NCI-H526 treated with DMSO at 0.1 percent for 48 hours (cell line): Measurements from ENCODE around the gene CD58.
"Not testable (repeated sequence)": the region's sequence is repeated elsewhere in the genome, so short reads cannot be mapped to it uniquely, and the experiment has no call there.

Experiments
- DNase-seq: peaks from one replicate; lab custom pipeline; 2025; lab: John Stamatoyannopoulos, UW

Gene CD58

DNA sequence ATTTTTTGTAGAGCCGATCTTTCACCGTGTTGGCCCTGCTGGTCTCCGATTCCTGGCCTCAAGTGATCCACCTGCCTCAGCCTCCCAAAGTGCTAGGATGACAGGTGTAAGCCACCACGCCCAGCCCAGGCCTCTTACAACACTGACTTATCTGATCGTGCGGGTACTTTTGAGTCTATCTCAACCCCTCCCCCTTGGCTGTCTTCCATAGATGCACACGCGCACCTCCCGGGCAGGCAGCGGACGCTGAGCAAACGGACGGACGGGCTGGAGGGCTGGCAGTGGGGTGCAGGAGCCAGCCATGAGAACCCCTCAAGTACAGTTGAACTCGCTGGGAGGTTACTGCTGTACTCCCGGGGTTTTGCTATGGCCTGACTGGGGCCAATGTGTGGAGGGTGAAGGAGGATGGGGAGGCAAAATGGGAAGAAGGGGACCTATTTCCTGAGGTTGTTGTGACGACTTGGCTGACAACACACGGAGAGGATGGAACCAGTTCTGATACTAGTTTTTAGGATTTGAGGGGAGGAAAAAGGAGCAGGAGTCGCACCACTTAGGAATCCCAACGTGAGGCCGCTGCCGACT is 959 bp downstream of the CD58 start:
- no peak for DNase-seq

DNA sequence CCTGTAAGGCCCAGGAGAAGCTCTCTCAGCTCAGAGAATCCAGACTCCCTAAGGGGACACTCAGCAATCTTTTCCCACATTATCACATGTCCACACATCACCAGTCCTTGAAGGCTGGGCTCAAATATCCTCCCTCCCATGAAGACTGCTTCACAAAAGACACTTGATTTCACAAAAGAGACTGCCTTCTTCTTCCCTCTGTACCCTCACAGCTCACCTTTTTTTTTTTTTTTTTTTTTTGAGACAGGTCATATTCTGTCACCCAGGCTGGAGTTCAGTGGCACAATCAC is 1.5 kb downstream of the CD58 start:
- DNase-seq, result no peak

DNA sequence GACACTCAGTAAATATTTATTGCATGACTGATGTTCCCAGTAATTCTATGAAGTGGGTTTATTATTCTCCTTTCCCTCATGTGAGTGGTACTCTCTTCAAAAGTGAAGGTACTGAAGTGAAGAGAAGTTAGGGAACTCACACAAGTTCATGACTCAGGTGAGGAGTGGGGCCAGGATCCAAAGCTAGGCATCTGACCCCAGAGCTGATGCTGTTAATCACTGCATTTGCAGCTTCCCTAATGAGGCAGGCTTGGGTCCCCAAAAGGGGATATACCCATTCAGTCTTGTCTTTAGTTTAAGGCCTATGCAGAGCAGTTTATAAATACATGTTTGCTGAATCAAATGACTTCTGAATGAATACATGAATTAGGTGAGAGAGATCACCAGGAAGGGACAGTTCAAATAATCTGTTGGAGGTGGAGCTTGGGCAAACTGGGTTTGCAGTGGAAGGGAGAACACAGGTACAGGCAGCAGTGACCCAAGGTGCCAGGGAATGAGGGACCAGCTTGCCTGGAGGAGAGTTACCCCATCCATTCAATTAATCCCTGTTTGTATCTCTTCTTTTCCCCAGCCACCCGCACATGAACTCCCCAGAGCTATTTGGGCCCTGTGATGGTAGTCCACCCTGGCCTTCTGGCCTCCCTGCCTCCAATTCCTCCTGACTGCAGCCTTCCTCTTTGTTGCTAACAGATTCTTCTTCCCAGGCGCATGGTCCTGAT is 2.0 kb downstream of the CD58 start:
- DNase-seq, result no peak

GRCh38 chr1:116567790-116568661 is 2.8 kb downstream of the CD58 start:
- no peak for DNase-seq

DNA sequence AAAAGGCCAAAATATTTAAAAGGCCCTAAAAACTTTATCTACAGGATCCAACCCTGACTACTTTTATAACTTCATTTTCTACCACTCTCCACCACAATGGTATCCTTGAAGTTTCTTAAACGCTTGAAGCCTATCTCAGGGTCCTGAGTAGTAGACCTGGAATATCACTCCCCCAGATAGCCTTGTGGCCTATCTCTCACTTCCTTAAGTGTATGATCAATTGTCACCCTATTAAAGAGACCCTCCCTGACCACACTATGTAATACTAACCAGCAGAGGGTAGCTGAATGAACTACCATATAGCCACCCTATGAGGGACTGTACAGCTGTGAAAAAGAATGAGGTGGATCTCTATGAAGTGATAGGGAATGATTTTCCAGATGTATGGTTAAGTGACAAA is 5.6 kb downstream of the CD58 start:
- no peak for DNase-seq

DNA sequence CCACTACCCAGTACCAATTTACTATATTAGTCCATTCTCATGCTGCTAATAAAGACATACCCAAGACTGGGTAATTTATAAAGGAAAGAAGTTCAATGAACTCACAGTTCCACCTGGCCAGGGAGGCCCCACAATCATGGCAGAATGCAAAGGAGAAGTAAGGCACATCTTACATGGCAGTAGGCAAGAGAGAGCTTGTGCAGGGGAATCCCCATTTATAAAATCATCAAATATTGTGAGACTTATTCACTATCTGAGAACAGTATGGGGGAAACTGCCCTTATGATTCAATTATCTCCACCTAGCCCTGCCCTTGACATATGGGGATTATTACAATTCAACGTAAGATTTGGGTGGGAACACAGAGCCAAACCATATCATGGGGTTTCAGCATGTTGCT is 6.4 kb downstream of the CD58 start:
- no peak for DNase-seq

GRCh38 chr1:116562465-116562864 is 8.4 kb downstream of the CD58 start:
- not testable (repeated sequence) for DNase-seq

DNA sequence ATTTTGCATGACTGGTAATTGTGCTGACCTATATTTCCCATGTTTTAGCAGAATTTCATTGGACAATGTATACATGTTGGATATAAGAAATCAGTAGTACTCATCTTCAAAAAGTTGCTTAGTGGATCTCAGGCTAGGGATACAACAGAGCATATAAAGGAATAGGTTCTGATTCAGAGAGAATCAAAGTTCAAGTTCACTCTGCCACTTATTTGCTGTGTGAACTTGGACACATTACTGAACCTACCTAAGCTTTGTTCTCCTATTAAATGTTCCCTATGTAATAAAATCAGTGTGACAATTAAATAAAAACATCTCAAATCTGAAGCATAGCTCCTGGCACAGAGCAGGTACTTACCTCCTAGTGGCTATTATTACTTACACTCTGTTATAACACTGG is 9.3 kb downstream of the CD58 start:
- no peak for DNase-seq

DNA sequence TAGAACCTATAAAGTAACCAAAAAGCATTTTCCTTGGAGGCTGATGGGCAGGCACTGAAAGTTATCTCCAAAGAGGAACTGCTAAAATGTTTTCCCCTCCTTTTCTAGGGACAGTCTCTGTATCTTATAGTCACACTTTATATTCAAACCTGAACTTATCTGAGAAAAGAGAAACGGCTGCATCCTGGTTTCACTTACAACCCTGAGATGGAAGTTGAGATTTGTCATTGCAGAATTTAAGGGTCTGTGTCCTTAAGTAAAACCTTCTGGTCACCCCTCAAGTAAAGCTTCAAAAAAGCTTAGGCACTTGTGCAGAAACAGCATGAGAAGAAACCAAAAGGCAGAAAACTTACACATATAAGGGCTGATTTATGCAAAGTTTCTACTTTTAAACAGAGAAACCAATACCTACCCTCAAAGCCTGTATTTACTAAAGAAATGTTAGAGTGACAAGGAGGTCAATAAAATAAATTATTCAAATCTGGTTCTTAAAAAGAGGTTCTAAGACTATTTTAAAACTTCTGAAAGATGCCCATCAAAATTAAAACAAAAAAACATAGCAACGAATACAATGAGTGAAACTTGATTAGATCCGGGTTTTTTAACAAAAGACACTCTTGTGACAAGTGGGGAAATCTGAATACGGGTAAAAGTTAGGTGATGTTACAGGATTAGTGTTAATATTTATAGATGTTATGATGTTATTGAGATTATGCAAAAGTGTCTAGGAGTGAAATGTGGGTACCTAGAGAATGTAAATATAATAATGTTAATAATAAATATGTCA is 9.9 kb downstream of the CD58 start:
- no peak for DNase-seq

DNA sequence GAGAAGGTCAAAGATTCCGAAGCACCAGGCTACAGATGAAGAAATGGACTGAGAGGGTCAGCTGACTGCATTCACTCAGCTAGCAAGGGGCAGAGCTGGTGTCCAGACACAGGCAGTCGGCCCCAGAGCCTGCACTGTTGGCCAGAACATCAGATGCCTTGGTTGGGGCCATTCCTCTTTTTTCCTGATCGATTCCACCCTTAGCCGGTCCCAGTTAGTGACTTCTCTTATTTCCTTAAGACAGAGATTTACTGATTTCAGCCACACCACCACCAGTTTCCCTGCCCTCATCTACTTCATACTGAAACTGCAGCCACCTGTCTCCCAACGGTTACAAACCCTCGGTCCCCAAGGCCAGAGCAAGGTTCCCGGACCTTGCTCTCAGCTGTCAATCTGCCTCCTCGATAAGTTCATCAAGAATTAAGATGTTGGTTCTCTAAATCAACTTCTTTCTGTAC is 11.5 kb downstream of the CD58 start:
- no peak for DNase-seq

- no peak for DNase-seq
Measured at GRCh38 chr1:116558571-116558970, 12.3 kb downstream of the CD58 start.

GRCh38 chr1:116558140-116558549 is 12.7 kb downstream of the CD58 start:
- no peak for DNase-seq

- no peak for DNase-seq
Measured at GRCh38 chr1:116557323-116557878, 13.4 kb downstream of the CD58 start.

DNA sequence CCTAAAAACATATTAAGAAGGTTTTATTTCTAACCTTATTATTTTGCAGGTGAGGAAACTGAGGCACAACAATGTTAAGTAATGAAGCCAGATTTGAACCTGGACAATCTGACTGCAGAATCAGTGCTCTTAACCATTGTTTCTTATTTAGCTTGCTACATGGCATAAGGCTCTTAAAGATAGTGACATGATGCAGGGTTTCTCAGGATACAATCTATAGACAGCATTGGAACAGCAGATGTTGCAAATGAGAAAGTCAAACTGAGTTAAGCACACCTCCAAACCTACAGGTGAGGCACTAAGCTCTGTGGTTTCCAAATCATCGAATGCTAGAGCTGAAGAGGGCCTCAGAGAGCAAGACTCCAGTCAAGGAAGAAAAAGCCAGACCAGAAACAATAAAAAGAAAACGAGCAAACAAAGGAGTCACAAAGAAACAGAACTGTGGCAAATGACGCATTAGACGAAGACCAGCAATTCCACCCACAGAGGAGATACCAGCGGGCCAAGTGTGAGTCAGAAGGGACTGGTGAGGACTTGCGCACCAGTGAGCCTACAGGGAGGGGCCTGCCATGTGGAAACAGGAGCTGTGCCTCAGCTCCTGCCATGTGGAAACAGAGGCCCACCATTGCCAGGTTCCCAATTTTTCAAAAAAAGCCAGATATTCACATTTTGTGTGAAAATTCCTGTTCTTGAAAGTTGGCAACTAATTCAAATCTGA is 14.4 kb downstream of the CD58 start:
- DNase-seq, result no peak

DNA sequence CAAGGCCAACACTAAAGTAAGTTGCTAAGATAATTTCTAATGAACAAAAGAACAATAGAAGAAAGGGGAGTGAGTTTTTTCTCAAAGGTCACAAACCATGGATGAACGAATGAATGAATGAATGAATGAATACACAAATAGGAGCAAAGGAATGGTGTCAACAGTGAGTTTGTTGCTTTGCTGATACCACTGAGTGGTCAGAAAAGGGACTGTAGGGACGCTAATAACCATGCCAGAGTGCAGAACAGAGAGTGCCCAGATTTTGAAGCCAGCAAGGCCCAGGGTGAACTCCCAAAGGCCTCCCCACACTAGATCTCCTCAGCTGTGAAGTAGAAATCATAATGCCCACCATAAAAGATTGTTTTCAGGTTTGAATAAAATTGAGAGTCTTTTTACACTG is 15.9 kb downstream of the CD58 start:
- no peak for DNase-seq

DNA sequence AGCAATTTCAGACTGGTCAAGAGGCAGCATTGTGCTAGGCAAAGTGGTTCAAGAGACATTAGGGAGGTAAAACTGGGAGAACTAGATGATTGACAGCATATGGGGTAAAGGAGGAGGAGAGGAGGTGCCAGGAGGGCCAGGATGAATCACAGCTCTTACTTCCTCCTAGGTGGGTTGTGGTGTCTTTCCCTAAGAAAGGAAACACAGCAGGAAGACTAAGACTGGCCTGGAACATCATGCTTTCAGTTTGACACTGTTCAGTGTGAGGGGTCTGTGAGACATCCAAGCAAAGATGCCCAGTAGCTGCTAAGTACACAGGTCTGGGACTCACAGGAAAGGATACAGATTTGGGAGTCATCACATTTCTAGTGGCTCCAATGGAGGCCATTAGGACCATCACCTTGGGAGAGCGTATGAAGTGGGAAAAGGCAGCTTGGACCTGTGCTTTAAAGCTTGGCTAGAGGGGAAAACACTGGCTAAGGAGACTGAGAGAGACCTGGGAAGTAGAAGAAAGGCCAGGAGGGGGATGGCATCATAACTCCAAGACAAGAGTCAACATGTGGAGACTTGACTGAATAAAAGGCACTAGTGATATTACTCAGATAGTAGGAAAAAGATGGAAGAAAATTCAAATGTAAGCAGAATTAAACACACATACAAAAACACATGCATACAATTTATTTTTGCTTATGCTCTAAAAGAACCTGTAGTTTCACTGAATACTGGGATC is 17.3 kb downstream of the CD58 start:
- no peak for DNase-seq

DNA sequence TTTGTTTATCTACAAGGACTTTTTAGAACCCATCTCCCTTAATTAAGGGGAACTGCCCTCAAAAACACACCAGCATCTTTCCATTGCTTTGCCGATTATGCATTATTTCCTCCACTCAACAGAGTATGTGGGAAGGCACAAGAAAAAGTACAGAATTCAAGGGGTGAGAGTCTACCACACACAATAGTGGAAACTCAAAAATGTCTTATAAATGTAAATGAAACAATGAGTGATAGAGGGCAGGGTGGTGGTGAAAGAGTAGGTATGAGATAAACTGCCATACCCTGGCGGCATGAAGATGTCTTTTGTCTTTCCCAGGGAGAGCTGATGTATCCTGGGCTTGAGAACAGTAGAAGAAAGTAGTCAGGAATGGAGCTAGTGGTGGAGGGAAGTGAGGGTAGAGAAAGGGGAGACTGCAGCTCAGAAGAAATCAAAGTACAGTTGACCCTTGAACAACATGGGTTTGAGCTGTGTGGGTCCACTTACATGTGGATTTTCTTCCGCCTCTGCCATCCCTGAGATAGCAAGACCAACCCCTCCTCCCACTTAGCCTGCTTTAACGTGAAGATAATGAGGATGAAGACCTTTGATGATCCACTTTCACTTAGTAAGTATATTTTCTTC is 24.4 kb downstream of the CD58 start:
- no peak for DNase-seq

GRCh38 chr1:116545359-116545705 is 25.5 kb downstream of the CD58 start:
- no peak for DNase-seq

DNA sequence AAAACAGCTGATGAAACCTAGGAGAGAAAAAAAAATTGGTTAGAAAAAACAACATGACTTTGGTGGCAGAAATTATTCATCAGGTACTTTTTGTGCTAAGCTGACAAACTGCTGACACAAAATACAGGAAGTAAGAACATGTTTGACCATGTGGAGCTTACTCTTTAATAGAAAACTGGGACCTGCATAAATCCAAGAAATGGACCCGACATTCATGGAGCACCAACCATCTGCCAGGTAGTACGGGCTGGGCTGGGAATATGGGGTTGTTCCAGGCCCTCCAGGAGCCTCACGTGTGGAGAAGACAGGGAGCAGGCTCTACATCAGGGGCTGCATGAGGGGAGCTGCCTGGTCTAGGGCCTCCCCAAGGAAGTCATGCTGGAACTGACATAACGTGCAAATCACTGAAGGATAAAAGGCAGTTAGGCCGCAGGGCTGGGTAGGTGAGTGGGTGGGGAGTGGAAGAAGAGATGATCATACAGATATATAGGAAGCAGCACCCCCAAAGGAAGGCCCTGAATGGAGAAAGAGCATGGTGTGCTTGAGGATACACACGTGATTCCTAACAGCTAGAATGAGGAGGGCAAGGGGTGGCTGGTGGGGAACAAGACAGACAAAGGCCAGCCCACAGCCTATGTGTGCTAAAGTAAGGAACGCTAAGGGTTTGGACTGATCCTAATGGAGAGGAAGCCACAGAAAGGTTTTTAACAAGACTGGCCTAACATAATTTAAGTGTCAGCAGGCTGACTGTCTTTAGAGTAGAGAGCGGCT is 26.1 kb downstream of the CD58 start:
- DNase-seq, result no peak

DNA sequence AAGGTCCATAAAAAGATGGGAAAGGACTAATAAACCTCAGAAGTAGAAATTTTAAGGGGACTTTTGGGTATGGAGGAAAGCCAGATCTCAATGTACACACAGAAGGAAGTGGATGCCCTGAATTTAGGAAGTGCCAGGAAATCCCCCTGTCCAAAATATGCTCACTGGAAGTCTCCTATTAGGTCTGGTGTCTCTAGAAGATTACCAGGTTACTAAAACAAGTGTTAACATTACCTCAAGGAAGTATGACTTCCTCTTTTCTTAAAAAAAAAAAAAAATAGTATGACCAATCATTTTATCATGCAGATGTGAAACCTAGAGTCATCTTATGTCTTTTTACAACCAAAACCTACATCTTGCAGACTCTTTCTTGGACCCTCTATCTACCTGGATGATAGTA is 30.7 kb downstream of the CD58 start:
- no peak for DNase-seq
